Spleen (tissue), 11 donors: ENCODE data around the gene RIPK4. TPM values are rescaled to one million over a fixed set of nuclear protein-coding genes. Genes with fewer than 3 reads are reported as not detected.

ENCODE experiments used
- DNase-seq: peaks from one replicate; pipeline ENCODE4 v3.0.0-alpha.2; 2020
- H3K27ac ChIP-seq, 8 donors: fragments of 200-600 bp; sonication (generic) in 7 of 8; 1 replicate in 4 of 8; 2 replicates in 4 of 8; pipeline versions ENCODE4 v1.5.0 to v1.8.0; 2016 to 2021; ENCODE audit warnings: inconsistent platforms in 4 of 8, mild to moderate bottlenecking in 4 of 8, moderate library complexity in 1 of 8
- H3K27me3 ChIP-seq, 7 donors: fragments of 200-600 bp; sonication (generic) in 6 of 7; replicated peaks in 1 of 7; 1 replicate in 4 of 7; 2 replicates in 3 of 7; pipeline versions ENCODE4 v1.5.0 to v1.8.0; 2016 to 2021; ENCODE audit warnings: inconsistent platforms in 3 of 7, mild to moderate bottlenecking in 1 of 7
- H3K36me3 ChIP-seq, 6 donors: fragments of 200-600 bp; sonication (generic) in 5 of 6; 1 replicate in 4 of 6; 2 replicates in 2 of 6; pipeline versions ENCODE4 v1.5.0 to v1.8.0; 2016 to 2021; ENCODE audit warnings: inconsistent platforms in 2 of 6
- H3K4me1 ChIP-seq, 6 donors: fragments of 200-600 bp; sonication (generic) in 5 of 6; 1 replicate in 3 of 6; 2 replicates in 3 of 6; pipeline versions ENCODE4 v1.5.0 to v1.8.0; 2016 to 2021; ENCODE audit warnings: inconsistent platforms in 3 of 6
- H3K4me3 ChIP-seq, 8 donors: fragments of 200-600 bp; sonication (generic) in 7 of 8; 1 replicate in 4 of 8; 2 replicates in 4 of 8; pipeline versions ENCODE4 v1.5.0 to v1.8.0; 2016 to 2021; ENCODE audit warnings: inconsistent platforms in 4 of 8, mild to moderate bottlenecking in 4 of 8, moderate library complexity in 2 of 8
- H3K9me3 ChIP-seq, 8 donors: fragments of 200-600 bp; sonication (generic) in 7 of 8; 1 replicate in 4 of 8; 2 replicates in 4 of 8; pipeline versions ENCODE4 v1.5.0 to v1.8.0; 2016 to 2021; ENCODE audit warnings: inconsistent platforms in 4 of 8
- CTCF ChIP-seq, 11 experiments: fragments of 200-600 bp in 7 of 11; fragments of 450-650 bp in 4 of 11; sonication (generic) in 4 of 11; IDR thresholded peaks in 8 of 11; conservative IDR thresholded peaks in 3 of 11; 1 replicate in 7 of 11; 2 replicates in 4 of 11; pipeline versions ENCODE4 v1.4.0 to v1.8.0; 2016 to 2021; ENCODE audit warnings: antibody characterized with exemption in 11 of 11, inconsistent platforms in 4 of 11, mild to moderate bottlenecking in 1 of 11
- POLR2A ChIP-seq, 3 donors: fragments of 450-650 bp; IDR thresholded peaks; one replicate each; pipeline ENCODE4 v1.5.1; 2017; ENCODE audit warnings: antibody characterized with exemption in 3 of 3, mild to moderate bottlenecking in 1 of 3
- POLR2AphosphoS5 ChIP-seq, 3 donors: sonication (generic); formaldehyde crosslinking; IDR thresholded peaks; one replicate each; pipeline ENCODE4 v1.5.1; 2017; ENCODE audit warnings: antibody characterized with exemption in 3 of 3
- WGBS, 5 donors: extraction: QIAGEN DNeasy Blood & Tissue Kit in 3 of 5; methylation state at CpG; one replicate each; pipeline versions ENCODE4 v1.1.5 to v1.1.7; 2013 to 2018; 5-methylcytosine and 5-hydroxymethylcytosine counted together
- intact Hi-C: fragments of 100-400 bp; cut with DNase I; formaldehyde crosslinking; loops from one replicate; pipeline ENCODE4 v1.15.0; 2023; ENCODE audit warnings: low total_unique reads
- polyA plus RNA-seq, 3 donors: library from polyadenylated mRNA; stranded (reverse); fragments of 200-250 nt; gene quantifications; one replicate each; pipeline ENCODE4 v1.2.1, GENCODE V29; 2013
- total RNA-seq, 7 donors: library from RNA; depleted of rRNA in 3 of 7; stranded (reverse); fragments of >200 nt in 3 of 7; fragmentation: NEBNext Ultra II Directional in 4 of 7; extraction: Animal tissue kit (Norgen Biotek cat#: 25700) in 4 of 7; gene quantifications; one replicate each; pipeline versions ENCODE4 v1.1.0 to v1.2.1, GENCODE V29; 2016 to 2021
- donor health status: healthy with polysubstance abuse.
- donor health status: DM: no; HTN: no; CAD: no; lungs with moderate emphysema.
- donor health status: DM: no; HTN: no; CAD: no.
- donor health status: Bipolar disorder and iron deficiency.
- donor health status: healthy.
- donor health status: DM: no; HTN: no; CAD: no.
- donor health status: DM: yes; HTN: yes; CAD: no.

The RIPK4 gene
- total and polyA plus RNA-seq, 10 donors = 0.02 to 0.06 (median 0.06) TPM; not detected in 7

- peaks cover 0 to 22% (median 13%) of the 10 kb centered on the region in 8 donors for H3K9me3 ChIP-seq
- no peak overlapping the region for H3K27ac ChIP-seq
- H3K27me3 ChIP-seq = peaks cover 0 to 41% (median 0%) of the 10 kb centered on the region in 7 donors
- H3K4me3 ChIP-seq = no peak overlapping the region
- no peaks in the 10 kb centered on the region for H3K4me1 ChIP-seq
- DNase-seq = no peak
- WGBS, 5 donors = 82 to 94% (median 91%) methylated on average over 9 of the region's 9 CpGs
- no peaks in the 10 kb centered on the region for H3K36me3 ChIP-seq
- TF ChIP-seq CTCF (IDR thresholded peaks at IDR 0.05 in 8 of 11, conservative IDR thresholded peaks at IDR 0.05 in 3 of 11) (no peak), POLR2AphosphoS5 (IDR thresholded peaks at IDR 0.05) (no peak), POLR2A (IDR thresholded peaks at IDR 0.05) (no peak)
- intact Hi-C loops = no loop called here
Observed at GRCh38 chr21:41739936-41740335, 26.9 kb downstream of the RIPK4 start.

GRCh38 chr21:41739011-41739410 is 27.8 kb downstream of the RIPK4 start:
- no peak for DNase-seq
- intact Hi-C loops = no loop called here
- 90 to 96% (median 94%) methylated on average over 12 of the region's 12 CpGs for WGBS, 5 donors
- Histone ChIP-seq H3K36me3 (no peaks in the 10 kb centered on the region), H3K4me1 (no peaks in the 10 kb centered on the region), H3K27ac (no peak overlapping the region), H3K9me3 (peaks cover 0 to 22% (median 13%) of the 10 kb centered on the region in 8 donors), H3K4me3 (no peak overlapping the region), H3K27me3 (peaks cover 0 to 43% (median 0%) of the 10 kb centered on the region in 7 donors)
- TF ChIP-seq CTCF (IDR thresholded peaks at IDR 0.05 in 8 of 11, conservative IDR thresholded peaks at IDR 0.05 in 3 of 11) (no peak), POLR2A (IDR thresholded peaks at IDR 0.05) (no peak), POLR2AphosphoS5 (IDR thresholded peaks at IDR 0.05) (no peak)

GRCh38 chr21:41737651-41738324 is 29.1 kb downstream of the RIPK4 start:
- Histone ChIP-seq H3K4me3 (no peak overlapping the region), H3K36me3 (no peaks in the 10 kb centered on the region), H3K27ac (no peak overlapping the region), H3K27me3 (peaks cover 0 to 45% (median 0%) of the 10 kb centered on the region in 7 donors), H3K9me3 (peaks cover 0 to 31% (median 15%) of the 10 kb centered on the region in 8 donors), H3K4me1 (no peaks in the 10 kb centered on the region)
- WGBS, 5 donors = 80 to 84% (median 82%) methylated on average over 9 of the region's 9 CpGs
- no peak for TF ChIP-seq CTCF (IDR thresholded peaks at IDR 0.05 in 8 of 11, conservative IDR thresholded peaks at IDR 0.05 in 3 of 11)
- no peak for TF ChIP-seq POLR2A (IDR thresholded peaks at IDR 0.05)
- TF ChIP-seq POLR2AphosphoS5 (IDR thresholded peaks at IDR 0.05) = no peak
- DNase-seq = no peak
- intact Hi-C loops = no loop called here

- no peak for TF ChIP-seq POLR2A (IDR thresholded peaks at IDR 0.05)
- TF ChIP-seq POLR2AphosphoS5 (IDR thresholded peaks at IDR 0.05) = no peak
- TF ChIP-seq CTCF (IDR thresholded peaks at IDR 0.05 in 8 of 11, conservative IDR thresholded peaks at IDR 0.05 in 3 of 11) = no peak
- DNase-seq = no peak
- no peak overlapping the region for H3K4me3 ChIP-seq
- no peaks in the 10 kb centered on the region for H3K36me3 ChIP-seq
- intact Hi-C loops = no loop called here
- H3K4me1 ChIP-seq = no peaks in the 10 kb centered on the region
- H3K27ac ChIP-seq = no peak overlapping the region
- H3K27me3 ChIP-seq = peaks cover 0 to 37% (median 0%) of the 10 kb centered on the region in 7 donors
- WGBS, 5 donors = 58 to 90% (median 75%) methylated on average over 2 of the region's 2 CpGs
- peaks cover 0 to 45% (median 28%) of the 10 kb centered on the region in 8 donors for H3K9me3 ChIP-seq
Observed at GRCh38 chr21:41736423-41736822, 30.4 kb downstream of the RIPK4 start.
